HepG2 (cell line): ENCODE measurements around the gene OR5B12. TPM values are rescaled to one million over a fixed set of nuclear protein-coding genes. Genes with fewer than 3 reads are reported as not detected.

Source experiments
- ATAC-seq: fragments of 200-7000 bp; cut with Tn5 transposase; 3 replicates; pipeline ENCODE4 v1.9.1; 2020; ENCODE audit warnings: mild to moderate bottlenecking, moderate library complexity
- BruUV-seq: library from RNA; stranded (reverse); fragments of 400-500 nt; replicated peaks from 2 replicates; lab custom pipeline; 2021; lab: Mats Ljungman, UMichigan
- CTCF ChIA-PET: fragments of 300-600 bp; formaldehyde crosslinking; extraction: SDS; loops from one replicate; lab custom pipeline; 2021; ENCODE audit warnings: low total read pairs, inconsistent platforms, low intra/inter-chr PET ratio; lab: Yijun Ruan, JAX
- POLR2A ChIA-PET: fragments of 350-600 bp; sonication (Branson Sonifier 250); formaldehyde crosslinking; loops from one replicate; lab custom pipeline; 2020; ENCODE audit warnings: antibody characterized with exemption, inconsistent platforms; lab: Yijun Ruan, JAX
- DNase-seq: peaks from one replicate; pipeline ENCODE4 v3.0.0-alpha.2; 2015; ENCODE audit warnings: low spot score
- FAIRE-seq: peaks from 3 replicates; lab custom pipeline; 2011; peaks lifted over from hg19 to GRCh38; lab: Jason Lieb, UNC
- H2AFZ ChIP-seq: one replicate; pipeline ENCODE4 v1.6.1; 2011; ENCODE audit warnings: low read length, inconsistent platforms
- H3K27ac ChIP-seq: fragments of 300-600 bp; 3 replicates; pipeline ENCODE4 v1.8.0; 2011; ENCODE audit warnings: mixed run types, mild to moderate bottlenecking, mixed read lengths, low read length, inconsistent platforms; ENCODE audit not compliant: insufficient read depth; ENCODE audit errors: extremely low read length
- H3K27me3 ChIP-seq, 2 experiments: fragments of 200-600 bp in 1 of 2; 2 replicates in 1 of 2; 3 replicates in 1 of 2; pipeline versions ENCODE4 v1.6.0 to v1.8.0; 2011; ENCODE audit warnings: low read length in 2 of 2, mild to moderate bottlenecking in 2 of 2, moderate library complexity in 2 of 2, inconsistent platforms in 1 of 2; ENCODE audit not compliant: insufficient read depth in 2 of 2, control insufficient read depth in 1 of 2
- H3K36me3 ChIP-seq, 2 experiments: fragments of 200-600 bp in 1 of 2; replicated peaks in 1 of 2; 2 replicates in 1 of 2; 3 replicates in 1 of 2; pipeline versions ENCODE4 v1.5.1 to v1.8.0; 2011; ENCODE audit warnings: low read length in 2 of 2, inconsistent platforms in 1 of 2; ENCODE audit not compliant: insufficient read depth in 2 of 2, control insufficient read depth in 1 of 2
- H3K4me1 ChIP-seq: 2 replicates; pipeline ENCODE4 v1.5.1; 2012; ENCODE audit warnings: low read length, inconsistent platforms; ENCODE audit not compliant: insufficient read depth
- H3K4me2 ChIP-seq: 2 replicates; pipeline ENCODE4 v1.6.0; 2011; ENCODE audit warnings: low read depth, low read length, inconsistent platforms
- H3K4me3 ChIP-seq, 3 experiments: fragments of 200-600 bp in 1 of 3; sonication (generic), shearing (Covaris generic) in 1 of 3; replicated peaks in 1 of 3; 2 replicates each; pipeline ENCODE4 v1.5.1; 2011 to 2016; ENCODE audit warnings: low read length in 3 of 3, inconsistent platforms in 2 of 3, low read depth in 2 of 3, mild to moderate bottlenecking in 2 of 3, control low read depth in 1 of 3, mixed read lengths in 1 of 3; ENCODE audit not compliant: insufficient read depth in 1 of 3
- H3K79me2 ChIP-seq: one replicate; pipeline ENCODE4 v1.6.1; 2011; ENCODE audit warnings: low read length, inconsistent platforms; ENCODE audit not compliant: insufficient read depth
- H3K9ac ChIP-seq: 2 replicates; pipeline ENCODE4 v1.6.0; 2011; ENCODE audit warnings: mild to moderate bottlenecking, low read depth, low read length, inconsistent platforms; ENCODE audit not compliant: insufficient read depth
- H3K9me3 ChIP-seq: 2 replicates; pipeline ENCODE4 v1.5.1; 2012; ENCODE audit warnings: mild to moderate bottlenecking, low read length
- H4K20me1 ChIP-seq: 2 replicates; pipeline ENCODE4 v1.6.0; 2011; ENCODE audit warnings: inconsistent platforms, mild to moderate bottlenecking, low read length, moderate library complexity; ENCODE audit not compliant: insufficient read depth
- GFI1 ChIP-seq: sonication (generic); formaldehyde crosslinking; IDR thresholded peaks from 2 replicates; pipeline ENCODE4 v1.5.0; 2020; ENCODE audit warnings: missing genetic modification reagents, mild to moderate bottlenecking, borderline replicate concordance
- HIVEP1 ChIP-seq: sonication (generic); formaldehyde crosslinking; IDR thresholded peaks from 2 replicates; pipeline ENCODE4 v1.4.0; 2020; ENCODE audit warnings: mild to moderate bottlenecking, missing genetic modification reagents
- HNRNPK ChIP-seq: fragments of 200-400 bp; formaldehyde crosslinking; IDR thresholded peaks from 2 replicates; pipeline ENCODE4 v1.6.1; 2018; ENCODE audit warnings: low read length, low read depth, moderate library complexity, mild to moderate bottlenecking; ENCODE audit not compliant: poor library complexity, severe bottlenecking
- IRF2 ChIP-seq: IDR thresholded peaks from 2 replicates; pipeline ENCODE4 v1.6.1; 2018; ENCODE audit warnings: missing genetic modification reagents, missing compliant biosample characterization
- MIER3 ChIP-seq: IDR thresholded peaks from 2 replicates; pipeline ENCODE4 v1.6.1; 2016; ENCODE audit warnings: missing compliant biosample characterization, borderline replicate concordance
- NCOR1 ChIP-seq: fragments of 200-600 bp; sonication (generic); IDR thresholded peaks from 2 replicates; pipeline ENCODE4 v1.7.0; 2017; ENCODE audit warnings: antibody characterized with exemption, low read length, borderline replicate concordance
- RNF2 ChIP-seq: fragments of 450-650 bp; conservative IDR thresholded peaks from 2 replicates; pipeline ENCODE4 v1.6.1; 2016; ENCODE audit warnings: low read depth
- RXRB ChIP-seq: IDR thresholded peaks from 2 replicates; pipeline ENCODE4 v1.6.1; 2016; ENCODE audit warnings: borderline replicate concordance, missing genetic modification reagents, missing compliant biosample characterization
- ZFP36L2 ChIP-seq: sonication (generic); formaldehyde crosslinking; IDR thresholded peaks from 2 replicates; pipeline ENCODE4 v1.4.0; 2020; ENCODE audit warnings: missing genetic modification reagents
- ZNF251 ChIP-seq: sonication (generic); formaldehyde crosslinking; IDR thresholded peaks from 2 replicates; pipeline ENCODE4 v1.9.0; 2021; ENCODE audit warnings: mild to moderate bottlenecking, missing genetic modification reagents
- ZNF317 ChIP-seq: sonication (generic); formaldehyde crosslinking; IDR thresholded peaks from 2 replicates; pipeline ENCODE4 v1.5.0; 2020; ENCODE audit warnings: mild to moderate bottlenecking, missing genetic modification reagents
- ZNF441 ChIP-seq: sonication (generic); formaldehyde crosslinking; IDR thresholded peaks from 2 replicates; pipeline ENCODE4 v1.7.0; 2021; ENCODE audit warnings: missing genetic modification reagents, borderline replicate concordance
- ZNF550 ChIP-seq: sonication (generic); formaldehyde crosslinking; IDR thresholded peaks from 2 replicates; pipeline ENCODE4 v1.4.0; 2020; ENCODE audit warnings: mild to moderate bottlenecking, missing genetic modification reagents, borderline replicate concordance
- ZNF737 ChIP-seq: sonication (generic); formaldehyde crosslinking; IDR thresholded peaks from 2 replicates; pipeline ENCODE4 v1.5.0; 2020; ENCODE audit warnings: missing genetic modification reagents, mild to moderate bottlenecking, borderline replicate concordance
- WGBS: methylation state at CpG from one replicate; pipeline ENCODE4 v1.1.6; 2017; ENCODE audit warnings: low lambda C conversion rate; 5-methylcytosine and 5-hydroxymethylcytosine counted together
- in situ Hi-C: cut with HindIII; loops from 2 replicates; pipeline ENCODE4 v1.10.0; 2017; ENCODE audit warnings: low pct_unique_long_range_greater_than_20kb; ENCODE audit not compliant: extremely low pct_ligation_motif_present
- intact Hi-C: fragments of 100-400 bp; cut with micrococcal nuclease; formaldehyde crosslinking; loops from one replicate; pipeline ENCODE4 v1.10.0; 2022; ENCODE audit not compliant: unreplicated experiment
- polyA plus RNA-seq, 8 experiments: library from polyadenylated mRNA; depleted of rRNA in 3 of 8; stranded (reverse) in 7 of 8; unstranded in 1 of 8; fragments of >200 nt; fragmentation: Illumina TruSeq in 4 of 8; extraction: Trizol in 4 of 8; gene quantifications; 2 replicates each; pipeline versions ENCODE4 v1.2.1 to v1.2.3, GENCODE V29; 2011 to 2016; ENCODE audit warnings: low read depth in 4 of 8, missing spikeins in 1 of 8, mixed read lengths in 1 of 8; ENCODE audit not compliant: insufficient read depth in 1 of 8
- total RNA-seq, 5 experiments: library from RNA; depleted of rRNA; stranded (reverse); fragments of >200 nt; fragmentation: Illumina TruSeq; extraction: Trizol; gene quantifications; 2 replicates each; pipeline ENCODE4 v1.2.3, GENCODE V29; 2016; ENCODE audit warnings: low read depth in 1 of 5
- TF ChIP-seq, protein P1 (sequence below): sonication (generic); formaldehyde crosslinking; IDR thresholded peaks from 2 replicates; pipeline ENCODE4 v1.9.0; 2021; ENCODE audit warnings: missing genetic modification reagents, borderline replicate concordance
- TF ChIP-seq, protein P2 (sequence below): sonication (generic); formaldehyde crosslinking; IDR thresholded peaks from 2 replicates; pipeline ENCODE4 v1.8.1; 2022; ENCODE audit warnings: low read depth, mild to moderate bottlenecking, missing genetic modification reagents

OR5B12 gene
- total and polyA plus RNA-seq, 2 of the 13 experiments (the other 11 are each of a cell fraction or from before 2014, with no cell fraction given): not detected

DNA sequence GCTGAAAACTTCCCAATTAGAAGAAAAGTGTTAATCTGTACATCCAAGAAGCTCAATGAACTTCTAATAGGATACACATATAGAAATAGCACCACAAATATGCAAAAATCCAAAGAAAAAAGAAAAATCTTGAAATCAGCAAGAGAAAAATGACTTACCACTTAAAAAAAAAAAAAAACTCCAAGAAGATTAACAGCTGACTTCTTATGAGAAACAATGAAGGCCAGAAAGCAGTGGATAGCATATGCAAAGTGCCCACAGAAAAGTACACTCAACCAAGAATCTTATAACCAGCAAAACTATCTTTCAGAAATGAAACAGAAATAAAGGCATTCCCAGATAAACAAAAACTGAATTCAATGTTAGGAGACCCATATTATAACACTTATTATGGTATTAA is 29.9 kb upstream of the OR5B12 start:
- Histone ChIP-seq H2AFZ (no peak overlapping the region), H3K27me3 (no peaks in the 10 kb centered on the region), H3K4me2 (no peak overlapping the region), H3K79me2 (no peaks in the 10 kb centered on the region), H3K9me3 (peaks cover 17% of the 10 kb centered on the region), H3K9ac (no peak overlapping the region), H3K36me3 (no peaks in the 10 kb centered on the region), H3K27ac (no peak overlapping the region), H3K4me1 (no peaks in the 10 kb centered on the region), H4K20me1 (no peaks in the 10 kb centered on the region), H3K4me3 (no peak overlapping the region)
- DNase-seq (no peak), ATAC-seq (no peak), FAIRE-seq (no peak)
- no TSS peak for BruUV-seq
- intact Hi-C loops (no loop called here), in situ Hi-C loops (no loop called here)
- ChIA-PET CTCF (no interaction called here), POLR2A (no interaction called here)
- TF ChIP-seq ZNF317 (peak; percentile 99), ZNF737 (no peak)

DNA sequence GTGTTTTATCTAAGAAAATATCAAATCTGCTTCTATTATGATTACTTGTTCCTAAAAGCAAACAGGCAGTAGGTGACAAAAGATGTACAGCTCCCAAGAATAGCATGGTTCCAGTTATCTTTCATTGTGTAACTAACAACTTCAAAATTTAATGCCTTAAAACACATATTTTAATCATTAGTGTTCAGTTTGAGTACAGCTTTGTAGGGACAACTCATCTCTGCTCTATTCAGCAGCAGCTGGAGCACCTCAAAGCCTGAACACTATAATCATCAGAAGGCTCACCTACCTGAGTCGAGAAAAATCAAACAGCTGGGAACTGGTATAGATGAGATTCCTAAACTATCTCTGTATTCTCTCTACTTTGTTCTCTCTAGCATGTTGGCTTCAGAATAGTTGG is 24.3 kb upstream of the OR5B12 start:
- FAIRE-seq (no peak), DNase-seq (no peak), ATAC-seq (no peak)
- Histone ChIP-seq H3K9ac (no peak overlapping the region), H2AFZ (no peak overlapping the region), H3K4me3 (no peak overlapping the region), H3K4me2 (no peak overlapping the region), H4K20me1 (no peaks in the 10 kb centered on the region), H3K79me2 (no peaks in the 10 kb centered on the region), H3K27ac (no peak overlapping the region), H3K9me3 (peaks cover 7% of the 10 kb centered on the region; the same call in 1 of the 2 replicates), H3K27me3 (no peaks in the 10 kb centered on the region), H3K4me1 (no peaks in the 10 kb centered on the region), H3K36me3 (no peaks in the 10 kb centered on the region)
- no TSS peak for BruUV-seq
- intact Hi-C loops: no loop called here
- ChIA-PET CTCF (no interaction called here), POLR2A (no interaction called here)
- in situ Hi-C loops: no loop called here
- WGBS: 0% methylated on average over 1 of the region's 1 CpG
- TF ChIP-seq NCOR1 (no peak), ZNF550 (CRISPR knock-in tag) (no peak), ZNF251 (CRISPR knock-in tag) (no peak), MIER3 (no peak), HNRNPK (no peak), RNF2 (no peak), ZFP36L2 (CRISPR knock-in tag) (no peak), ZNF441 (CRISPR knock-in tag) (no peak), IRF2 (CRISPR knock-in tag) (no peak), RXRB (CRISPR knock-in tag) (no peak), GFI1 (no peak), HIVEP1 (CRISPR knock-in tag) (no peak)
- TF ChIP-seq, protein P1, sequence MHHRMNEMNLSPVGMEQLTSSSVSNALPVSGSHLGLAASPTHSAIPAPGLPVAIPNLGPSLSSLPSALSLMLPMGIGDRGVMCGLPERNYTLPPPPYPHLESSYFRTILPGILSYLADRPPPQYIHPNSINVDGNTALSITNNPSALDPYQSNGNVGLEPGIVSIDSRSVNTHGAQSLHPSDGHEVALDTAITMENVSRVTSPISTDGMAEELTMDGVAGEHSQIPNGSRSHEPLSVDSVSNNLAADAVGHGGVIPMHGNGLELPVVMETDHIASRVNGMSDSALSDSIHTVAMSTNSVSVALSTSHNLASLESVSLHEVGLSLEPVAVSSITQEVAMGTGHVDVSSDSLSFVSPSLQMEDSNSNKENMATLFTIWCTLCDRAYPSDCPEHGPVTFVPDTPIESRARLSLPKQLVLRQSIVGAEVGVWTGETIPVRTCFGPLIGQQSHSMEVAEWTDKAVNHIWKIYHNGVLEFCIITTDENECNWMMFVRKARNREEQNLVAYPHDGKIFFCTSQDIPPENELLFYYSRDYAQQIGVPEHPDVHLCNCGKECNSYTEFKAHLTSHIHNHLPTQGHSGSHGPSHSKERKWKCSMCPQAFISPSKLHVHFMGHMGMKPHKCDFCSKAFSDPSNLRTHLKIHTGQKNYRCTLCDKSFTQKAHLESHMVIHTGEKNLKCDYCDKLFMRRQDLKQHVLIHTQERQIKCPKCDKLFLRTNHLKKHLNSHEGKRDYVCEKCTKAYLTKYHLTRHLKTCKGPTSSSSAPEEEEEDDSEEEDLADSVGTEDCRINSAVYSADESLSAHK (CRISPR knock-in tag): no peak
- TF ChIP-seq, protein P2, sequence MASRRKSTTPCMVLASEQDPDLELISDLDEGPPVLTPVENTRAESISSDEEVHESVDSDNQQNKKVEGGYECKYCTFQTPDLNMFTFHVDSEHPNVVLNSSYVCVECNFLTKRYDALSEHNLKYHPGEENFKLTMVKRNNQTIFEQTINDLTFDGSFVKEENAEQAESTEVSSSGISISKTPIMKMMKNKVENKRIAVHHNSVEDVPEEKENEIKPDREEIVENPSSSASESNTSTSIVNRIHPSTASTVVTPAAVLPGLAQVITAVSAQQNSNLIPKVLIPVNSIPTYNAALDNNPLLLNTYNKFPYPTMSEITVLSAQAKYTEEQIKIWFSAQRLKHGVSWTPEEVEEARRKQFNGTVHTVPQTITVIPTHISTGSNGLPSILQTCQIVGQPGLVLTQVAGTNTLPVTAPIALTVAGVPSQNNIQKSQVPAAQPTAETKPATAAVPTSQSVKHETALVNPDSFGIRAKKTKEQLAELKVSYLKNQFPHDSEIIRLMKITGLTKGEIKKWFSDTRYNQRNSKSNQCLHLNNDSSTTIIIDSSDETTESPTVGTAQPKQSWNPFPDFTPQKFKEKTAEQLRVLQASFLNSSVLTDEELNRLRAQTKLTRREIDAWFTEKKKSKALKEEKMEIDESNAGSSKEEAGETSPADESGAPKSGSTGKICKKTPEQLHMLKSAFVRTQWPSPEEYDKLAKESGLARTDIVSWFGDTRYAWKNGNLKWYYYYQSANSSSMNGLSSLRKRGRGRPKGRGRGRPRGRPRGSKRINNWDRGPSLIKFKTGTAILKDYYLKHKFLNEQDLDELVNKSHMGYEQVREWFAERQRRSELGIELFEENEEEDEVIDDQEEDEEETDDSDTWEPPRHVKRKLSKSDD (CRISPR knock-in tag): no peak
